IPS-20b (cell line): ENCODE measurements around the gene EVC2.

Experiments used
- H3K27ac ChIP-seq: one replicate; pipeline ENCODE4 v1.5.1; 2013; ENCODE audit warnings: low read length
- H3K27me3 ChIP-seq: 2 replicates; pipeline ENCODE4 v1.6.1; 2013; ENCODE audit warnings: mild to moderate bottlenecking, low read length, inconsistent platforms; ENCODE audit not compliant: insufficient read depth
- H3K36me3 ChIP-seq: 2 replicates; pipeline ENCODE4 v1.6.1; 2013; ENCODE audit warnings: low read depth, mild to moderate bottlenecking, inconsistent platforms, low read length, moderate library complexity; ENCODE audit not compliant: insufficient read depth
- H3K4me1 ChIP-seq: 2 replicates; pipeline ENCODE4 v1.6.1; 2013; ENCODE audit warnings: mild to moderate bottlenecking, control low read depth, inconsistent platforms, low read length, moderate library complexity; ENCODE audit not compliant: insufficient read depth
- H3K4me3 ChIP-seq: 2 replicates; pipeline ENCODE4 v1.5.1; 2013; ENCODE audit warnings: mild to moderate bottlenecking, low read length, inconsistent platforms
- H3K9ac ChIP-seq: 2 replicates; pipeline ENCODE4 v1.6.1; 2013; ENCODE audit warnings: low read depth, mild to moderate bottlenecking, inconsistent platforms, low read length, moderate library complexity
- H3K9me3 ChIP-seq: 2 replicates; pipeline ENCODE4 v1.6.1; 2013; ENCODE audit warnings: mild to moderate bottlenecking, low read depth, low read length, inconsistent platforms; ENCODE audit not compliant: insufficient read depth

Gene EVC2

DNA sequence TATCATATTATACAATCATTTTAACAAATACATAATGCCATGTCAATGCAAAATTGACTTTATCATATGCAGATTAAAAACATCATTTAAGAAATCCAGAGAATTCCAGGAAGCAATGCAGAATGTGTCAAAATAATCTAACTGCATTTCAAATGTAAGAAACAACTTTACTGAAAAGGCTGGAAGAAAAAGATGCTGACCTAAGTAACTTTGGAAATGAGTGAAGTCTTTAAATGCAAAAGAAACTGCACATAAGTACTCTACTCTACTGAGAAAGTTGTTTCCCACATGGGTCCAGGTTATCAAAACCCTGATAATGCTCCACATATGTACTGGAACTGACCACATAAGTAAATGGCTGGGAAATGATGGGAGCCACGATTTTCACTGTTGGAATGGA, 149.9 kb downstream of the EVC2 start:
- Histone ChIP-seq H3K4me3 (no peak overlapping the region), H3K36me3 (no peaks in the 10 kb centered on the region), H3K9me3 (no peaks in the 10 kb centered on the region; the same call in 1 of the 2 replicates), H3K27me3 (no peaks in the 10 kb centered on the region), H3K4me1 (no peaks in the 10 kb centered on the region), H3K27ac (no peak overlapping the region), H3K9ac (no peak overlapping the region)

DNA sequence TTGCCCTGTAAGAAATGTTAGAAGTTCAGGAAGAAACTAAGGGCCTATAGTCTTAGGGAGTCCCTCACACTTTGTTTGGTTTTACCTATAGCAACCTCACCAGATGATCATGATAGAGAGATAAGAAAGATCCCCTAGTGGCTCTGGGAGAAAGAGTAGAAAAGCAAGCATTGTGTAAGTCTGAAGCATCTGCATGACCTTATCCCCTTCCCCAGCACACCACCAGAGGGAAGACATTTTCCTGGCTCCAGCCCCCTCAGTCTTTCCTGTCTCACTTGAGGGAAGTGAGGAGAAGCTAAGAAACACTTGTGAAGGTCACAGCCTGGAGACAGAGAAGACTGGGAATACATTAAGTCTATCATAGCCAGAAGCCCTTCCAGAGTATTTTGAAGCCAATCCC, 154.0 kb downstream of the EVC2 start:
- no peaks in the 10 kb centered on the region for H3K36me3 ChIP-seq
- no peak overlapping the region for H3K9ac ChIP-seq
- no peaks in the 10 kb centered on the region for H3K27me3 ChIP-seq
- no peaks in the 10 kb centered on the region; the same call in none of the 2 replicates for H3K9me3 ChIP-seq
- no peaks in the 10 kb centered on the region for H3K4me1 ChIP-seq
- H3K4me3 ChIP-seq = no peak overlapping the region
- no peak overlapping the region for H3K27ac ChIP-seq

DNA sequence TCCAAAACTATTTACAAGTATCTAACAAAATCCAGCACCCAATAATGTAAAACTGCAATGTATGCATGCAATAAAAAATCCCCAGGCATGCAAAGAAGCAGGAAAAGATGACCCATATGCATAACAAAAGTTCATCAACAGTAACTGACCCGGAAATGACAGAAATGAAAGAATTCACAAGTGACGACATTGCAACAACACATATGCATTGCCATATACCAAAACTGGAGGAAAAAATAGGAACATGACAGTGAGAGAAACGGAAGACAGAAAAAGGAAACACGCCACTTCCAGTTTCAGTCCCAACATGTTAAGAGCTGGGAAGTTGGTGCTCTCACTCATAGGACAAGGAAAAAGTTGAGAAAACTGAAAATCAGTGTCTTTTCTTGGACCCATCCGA, 154.6 kb downstream of the EVC2 start:
- Histone ChIP-seq H3K36me3 (no peaks in the 10 kb centered on the region), H3K9ac (no peak overlapping the region), H3K4me1 (no peaks in the 10 kb centered on the region), H3K4me3 (no peak overlapping the region), H3K27me3 (no peaks in the 10 kb centered on the region), H3K27ac (no peak overlapping the region), H3K9me3 (no peaks in the 10 kb centered on the region; the same call in none of the 2 replicates)

DNA sequence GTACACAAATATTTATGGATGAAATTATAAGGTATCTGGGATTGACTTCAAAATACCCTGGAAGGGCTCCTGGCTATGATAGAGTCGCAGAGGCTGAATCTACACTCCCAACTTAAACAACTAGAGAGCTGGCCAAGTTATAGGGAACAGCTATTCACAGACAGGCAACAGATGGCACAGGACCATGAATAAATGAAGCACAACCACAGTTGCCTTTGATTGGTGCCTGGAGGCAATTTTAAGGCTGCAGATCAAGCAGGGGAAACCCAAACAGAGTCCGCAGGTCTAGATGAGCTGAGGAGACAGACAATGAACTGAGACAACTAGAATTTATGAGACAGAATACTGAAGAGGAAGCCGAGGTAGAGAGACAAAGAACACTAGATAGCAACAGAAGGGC, 155.9 kb downstream of the EVC2 start:
- no peaks in the 10 kb centered on the region for H3K27me3 ChIP-seq
- H3K4me3 ChIP-seq = no peak overlapping the region
- H3K9me3 ChIP-seq = peaks cover 11% of the 10 kb centered on the region
- H3K36me3 ChIP-seq = no peaks in the 10 kb centered on the region
- H3K9ac ChIP-seq = no peak overlapping the region
- no peaks in the 10 kb centered on the region for H3K4me1 ChIP-seq
- H3K27ac ChIP-seq = no peak overlapping the region

DNA sequence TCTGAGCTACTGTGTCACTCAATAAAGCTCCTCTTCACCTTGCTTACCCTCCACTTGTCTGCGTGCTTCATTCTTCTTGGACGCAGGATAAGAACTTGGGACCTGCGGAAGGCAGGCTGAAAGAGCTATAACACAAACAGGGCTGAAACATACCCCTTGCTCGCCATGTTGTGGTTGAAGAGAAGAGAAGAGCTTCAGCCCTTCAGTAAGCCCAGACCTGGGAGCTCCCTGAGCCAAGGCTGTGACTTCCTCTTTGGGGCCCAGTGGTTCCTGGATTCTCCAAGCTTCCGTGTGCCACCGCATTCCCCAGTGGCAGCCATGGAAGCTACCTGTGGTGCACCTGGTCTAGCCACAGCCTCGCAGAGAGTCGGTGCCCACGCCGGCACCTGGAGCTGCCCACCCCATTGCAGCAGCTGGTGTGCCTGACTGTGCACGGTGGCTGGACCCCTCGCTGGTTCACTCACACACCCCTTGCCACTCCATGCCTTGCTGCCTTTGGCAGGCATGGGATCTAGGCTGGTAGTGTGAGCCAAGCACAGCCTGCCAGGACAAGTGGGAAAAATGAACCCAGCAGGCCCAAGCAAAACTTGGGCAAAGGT, 160.6 kb downstream of the EVC2 start:
- Histone ChIP-seq H3K36me3 (no peaks in the 10 kb centered on the region), H3K4me3 (no peak overlapping the region), H3K27me3 (no peaks in the 10 kb centered on the region), H3K9me3 (peaks cover 12% of the 10 kb centered on the region), H3K27ac (no peak overlapping the region), H3K9ac (no peak overlapping the region), H3K4me1 (no peaks in the 10 kb centered on the region)

DNA sequence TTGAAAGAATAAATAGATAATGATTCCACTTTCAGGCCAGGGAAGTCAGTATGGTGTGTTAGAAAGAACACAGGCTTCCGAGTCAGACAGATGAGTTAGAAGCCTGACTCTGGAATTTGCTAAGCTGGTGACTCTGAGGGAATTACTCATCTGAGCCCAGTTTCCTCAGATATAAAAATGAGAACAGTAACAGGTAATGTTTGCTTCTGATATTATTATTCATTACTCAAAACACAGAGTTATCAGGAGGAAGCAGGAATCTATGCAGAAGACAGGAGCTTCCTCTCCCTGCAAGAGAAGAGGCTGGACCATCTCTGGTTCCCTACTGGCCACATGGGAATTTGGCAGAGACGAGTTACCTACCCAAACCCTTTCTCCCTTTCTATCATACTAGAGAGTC, 163.1 kb downstream of the EVC2 start:
- Histone ChIP-seq H3K27me3 (no peaks in the 10 kb centered on the region), H3K9me3 (peaks cover 12% of the 10 kb centered on the region), H3K9ac (no peak overlapping the region)

DNA sequence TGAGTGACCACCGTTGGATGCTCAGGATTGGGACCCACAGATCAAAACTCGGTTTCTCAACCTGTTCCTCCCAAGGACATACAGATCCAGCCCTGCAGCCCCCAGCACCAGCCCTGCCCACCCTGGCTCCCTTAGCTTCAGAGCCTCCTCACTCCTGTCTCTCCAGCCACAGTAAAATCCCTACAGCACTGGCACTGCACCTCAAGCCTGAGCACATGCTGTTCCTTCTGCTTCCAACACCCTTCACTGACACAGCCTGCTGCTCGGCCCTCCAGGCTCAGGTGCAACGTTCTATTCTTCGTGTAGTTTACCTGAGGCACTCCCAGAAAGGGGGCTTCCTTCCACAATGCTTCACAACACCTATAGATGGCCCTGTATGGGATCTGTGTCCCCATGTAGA, 163.6 kb downstream of the EVC2 start:
- peaks cover 12% of the 10 kb centered on the region for H3K9me3 ChIP-seq
- H3K27me3 ChIP-seq = no peaks in the 10 kb centered on the region
- H3K36me3 ChIP-seq = no peaks in the 10 kb centered on the region
- no peak overlapping the region for H3K27ac ChIP-seq
- H3K4me3 ChIP-seq = no peak overlapping the region
- no peak overlapping the region for H3K9ac ChIP-seq
- no peaks in the 10 kb centered on the region for H3K4me1 ChIP-seq

More for the DNA sequence above, 163.1 kb downstream of the EVC2 start:
- Histone ChIP-seq H3K4me1 (no peaks in the 10 kb centered on the region), H3K27ac (no peak overlapping the region), H3K4me3 (no peak overlapping the region), H3K36me3 (no peaks in the 10 kb centered on the region)

DNA sequence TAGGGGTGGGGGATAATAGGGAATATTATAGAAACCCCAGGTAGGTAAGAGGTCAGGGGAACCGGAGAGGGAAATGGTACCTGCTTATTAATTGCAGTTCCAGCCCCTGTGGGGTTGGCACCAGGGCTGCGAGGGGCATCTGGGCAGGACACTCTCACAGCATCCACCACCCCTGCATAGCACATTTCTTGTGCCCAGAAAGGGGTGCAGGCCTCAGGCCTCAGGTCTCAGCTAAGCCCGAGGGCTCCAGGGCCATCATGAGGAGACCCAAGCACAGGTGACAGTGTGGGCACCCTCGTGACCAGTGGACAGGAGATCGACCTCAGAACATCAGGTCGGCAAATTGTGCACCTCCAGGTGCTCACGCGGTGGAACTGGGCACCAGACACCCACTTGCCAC, 164.7 kb downstream of the EVC2 start:
- no peak overlapping the region for H3K27ac ChIP-seq
- no peak overlapping the region for H3K4me3 ChIP-seq
- no peak overlapping the region for H3K9ac ChIP-seq
- peaks cover 12% of the 10 kb centered on the region for H3K9me3 ChIP-seq
- no peaks in the 10 kb centered on the region for H3K27me3 ChIP-seq
- H3K4me1 ChIP-seq = no peaks in the 10 kb centered on the region
- no peaks in the 10 kb centered on the region for H3K36me3 ChIP-seq

DNA sequence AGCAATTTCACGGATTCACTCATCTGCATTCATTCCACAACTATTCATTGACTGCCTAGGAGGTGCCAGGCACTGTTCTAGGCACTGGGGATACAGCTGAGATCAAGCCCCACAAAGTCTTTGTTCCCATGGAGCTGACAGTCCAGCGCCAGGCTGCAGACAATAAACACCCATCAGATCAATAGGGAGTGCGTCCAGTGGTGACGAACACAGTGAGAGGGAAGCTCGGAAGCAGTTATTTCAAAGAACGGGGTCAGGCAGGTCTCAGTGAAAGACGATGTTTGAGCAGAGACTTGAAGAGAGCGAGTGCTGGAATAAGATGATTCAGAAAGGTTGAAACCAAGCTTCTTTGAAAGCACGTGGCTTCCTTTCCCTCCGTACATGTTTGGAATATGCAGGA, 167.2 kb downstream of the EVC2 start:
- Histone ChIP-seq H3K9me3 (no peaks in the 10 kb centered on the region), H3K4me3 (no peak overlapping the region), H3K9ac (no peak overlapping the region)

DNA sequence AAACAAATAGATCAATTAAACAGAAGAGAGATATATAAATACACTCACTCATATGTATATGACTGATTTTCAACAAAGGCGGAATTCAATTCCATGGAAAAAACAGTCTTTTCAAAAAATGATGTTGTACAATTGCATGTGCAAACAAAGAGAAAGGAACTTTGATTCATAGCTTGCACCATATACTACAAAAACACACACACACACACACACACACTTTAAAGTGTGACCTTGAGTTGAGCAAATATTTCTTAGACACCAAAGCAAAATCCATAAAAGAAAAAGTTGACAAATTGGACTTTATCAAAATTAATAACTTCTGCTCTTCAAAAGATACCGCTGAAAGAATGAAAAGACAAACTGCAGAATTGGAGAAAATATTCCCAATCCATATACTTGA, 168.8 kb downstream of the EVC2 start:
- Histone ChIP-seq H3K27ac (no peak overlapping the region), H3K4me1 (no peaks in the 10 kb centered on the region), H3K36me3 (no peaks in the 10 kb centered on the region), H3K9me3 (no peaks in the 10 kb centered on the region), H3K27me3 (no peaks in the 10 kb centered on the region), H3K4me3 (no peak overlapping the region), H3K9ac (no peak overlapping the region)

More for the DNA sequence above, 167.2 kb downstream of the EVC2 start:
- Histone ChIP-seq H3K36me3 (no peaks in the 10 kb centered on the region), H3K4me1 (no peaks in the 10 kb centered on the region), H3K27me3 (no peaks in the 10 kb centered on the region), H3K27ac (no peak overlapping the region)

DNA sequence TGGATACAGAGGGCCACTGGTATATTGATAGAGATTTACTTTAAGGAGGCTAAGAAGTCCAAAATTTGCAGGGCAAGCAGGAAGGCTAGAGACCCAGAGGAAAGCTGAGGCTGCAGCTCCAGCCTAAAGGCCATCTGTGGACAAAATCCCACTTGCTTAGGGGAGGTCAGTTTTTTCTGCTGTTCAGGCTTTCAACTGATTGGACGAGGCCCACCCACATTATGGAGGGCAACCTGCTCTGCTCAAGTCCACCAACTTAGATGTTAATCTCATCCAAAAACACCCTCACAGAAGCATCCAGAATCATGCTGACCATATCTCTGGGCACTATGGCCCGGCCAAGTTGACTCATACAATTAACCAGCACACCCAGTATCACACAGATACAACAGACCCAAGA, 176.3 kb downstream of the EVC2 start:
- Histone ChIP-seq H3K27me3 (no peaks in the 10 kb centered on the region), H3K4me3 (no peak overlapping the region), H3K36me3 (no peaks in the 10 kb centered on the region), H3K9me3 (peaks cover 7% of the 10 kb centered on the region; the same call in 1 of the 2 replicates), H3K4me1 (no peaks in the 10 kb centered on the region), H3K9ac (no peak overlapping the region), H3K27ac (no peak overlapping the region)

DNA sequence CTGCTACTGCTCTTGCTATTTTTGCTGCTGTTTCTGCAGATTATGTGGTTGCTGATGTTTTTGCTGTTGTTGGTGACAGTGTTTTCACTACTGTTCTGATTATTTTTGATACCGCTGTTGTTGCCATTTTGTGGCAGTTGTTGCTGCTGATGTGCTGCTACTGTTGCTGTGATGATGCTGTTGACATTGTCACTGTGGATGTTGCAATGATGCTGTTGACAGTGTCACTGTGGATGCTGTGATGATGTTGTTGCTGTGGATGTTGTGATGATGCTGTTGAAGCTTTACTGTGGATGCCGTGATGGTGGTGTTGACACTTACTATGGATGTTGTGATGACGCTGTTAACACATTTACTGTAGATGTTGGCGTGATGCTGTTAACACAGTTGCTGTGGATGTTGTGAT, 180.3 kb downstream of the EVC2 start:
- H3K9ac ChIP-seq = no peak overlapping the region
- H3K27ac ChIP-seq = no peak overlapping the region
- H3K27me3 ChIP-seq = no peaks in the 10 kb centered on the region

More for the DNA sequence above, 180.3 kb downstream of the EVC2 start:
- peaks cover 12% of the 10 kb centered on the region for H3K9me3 ChIP-seq
- H3K36me3 ChIP-seq = no peaks in the 10 kb centered on the region
- no peak overlapping the region for H3K4me3 ChIP-seq
- no peaks in the 10 kb centered on the region; the same call in 1 of the 2 replicates for H3K4me1 ChIP-seq
